ENCODE data around the gene HBEGF. TPM values are rescaled to one million over a fixed set of nuclear protein-coding genes. Genes with fewer than 3 reads are reported as not detected.

HBEGF gene
- total and polyA plus RNA-seq, 2 experiments from 2014 or later: 2.2 to 2.9 TPM

DNA sequence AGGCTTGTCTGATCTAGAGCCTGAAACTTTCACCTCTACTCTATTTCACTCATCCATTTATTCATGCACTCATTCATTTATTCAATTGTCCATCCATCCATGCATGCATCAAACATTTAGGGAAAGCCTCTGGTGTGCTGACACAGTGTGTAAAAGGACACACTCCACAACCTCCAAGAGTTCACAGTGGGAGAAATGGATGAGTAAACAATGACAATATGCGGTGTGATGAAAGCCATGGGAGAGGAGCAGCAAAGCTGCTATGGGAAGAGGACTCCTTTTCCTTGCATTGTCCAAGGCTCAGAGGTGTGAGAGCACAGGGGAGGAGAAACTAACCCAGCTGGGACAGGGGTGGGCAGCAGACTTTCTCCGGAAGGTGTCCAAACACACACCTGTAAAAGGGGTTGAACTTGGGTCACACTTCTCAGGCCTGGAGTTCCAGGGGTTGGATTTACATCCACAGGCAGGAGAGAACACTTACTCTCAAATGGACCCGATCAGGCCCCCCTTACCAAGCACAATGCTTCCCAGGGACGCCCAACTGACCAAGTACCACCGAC lies 22.3 kb downstream of the HBEGF start (continued):
- TF ChIP-seq, protein P1, sequence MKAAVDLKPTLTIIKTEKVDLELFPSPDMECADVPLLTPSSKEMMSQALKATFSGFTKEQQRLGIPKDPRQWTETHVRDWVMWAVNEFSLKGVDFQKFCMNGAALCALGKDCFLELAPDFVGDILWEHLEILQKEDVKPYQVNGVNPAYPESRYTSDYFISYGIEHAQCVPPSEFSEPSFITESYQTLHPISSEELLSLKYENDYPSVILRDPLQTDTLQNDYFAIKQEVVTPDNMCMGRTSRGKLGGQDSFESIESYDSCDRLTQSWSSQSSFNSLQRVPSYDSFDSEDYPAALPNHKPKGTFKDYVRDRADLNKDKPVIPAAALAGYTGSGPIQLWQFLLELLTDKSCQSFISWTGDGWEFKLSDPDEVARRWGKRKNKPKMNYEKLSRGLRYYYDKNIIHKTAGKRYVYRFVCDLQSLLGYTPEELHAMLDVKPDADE (IDR thresholded peaks at IDR 0.05): no peak
- TF ChIP-seq CREB1 (CRISPR knock-in tag; IDR thresholded peaks at IDR 0.05; ENCODE audit: low read depth): no peak
- TF ChIP-seq, protein P2, sequence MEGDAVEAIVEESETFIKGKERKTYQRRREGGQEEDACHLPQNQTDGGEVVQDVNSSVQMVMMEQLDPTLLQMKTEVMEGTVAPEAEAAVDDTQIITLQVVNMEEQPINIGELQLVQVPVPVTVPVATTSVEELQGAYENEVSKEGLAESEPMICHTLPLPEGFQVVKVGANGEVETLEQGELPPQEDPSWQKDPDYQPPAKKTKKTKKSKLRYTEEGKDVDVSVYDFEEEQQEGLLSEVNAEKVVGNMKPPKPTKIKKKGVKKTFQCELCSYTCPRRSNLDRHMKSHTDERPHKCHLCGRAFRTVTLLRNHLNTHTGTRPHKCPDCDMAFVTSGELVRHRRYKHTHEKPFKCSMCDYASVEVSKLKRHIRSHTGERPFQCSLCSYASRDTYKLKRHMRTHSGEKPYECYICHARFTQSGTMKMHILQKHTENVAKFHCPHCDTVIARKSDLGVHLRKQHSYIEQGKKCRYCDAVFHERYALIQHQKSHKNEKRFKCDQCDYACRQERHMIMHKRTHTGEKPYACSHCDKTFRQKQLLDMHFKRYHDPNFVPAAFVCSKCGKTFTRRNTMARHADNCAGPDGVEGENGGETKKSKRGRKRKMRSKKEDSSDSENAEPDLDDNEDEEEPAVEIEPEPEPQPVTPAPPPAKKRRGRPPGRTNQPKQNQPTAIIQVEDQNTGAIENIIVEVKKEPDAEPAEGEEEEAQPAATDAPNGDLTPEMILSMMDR (conservative IDR thresholded peaks at IDR 0.05; ENCODE audit: low read depth in 2 of 2): no peak

DNA sequence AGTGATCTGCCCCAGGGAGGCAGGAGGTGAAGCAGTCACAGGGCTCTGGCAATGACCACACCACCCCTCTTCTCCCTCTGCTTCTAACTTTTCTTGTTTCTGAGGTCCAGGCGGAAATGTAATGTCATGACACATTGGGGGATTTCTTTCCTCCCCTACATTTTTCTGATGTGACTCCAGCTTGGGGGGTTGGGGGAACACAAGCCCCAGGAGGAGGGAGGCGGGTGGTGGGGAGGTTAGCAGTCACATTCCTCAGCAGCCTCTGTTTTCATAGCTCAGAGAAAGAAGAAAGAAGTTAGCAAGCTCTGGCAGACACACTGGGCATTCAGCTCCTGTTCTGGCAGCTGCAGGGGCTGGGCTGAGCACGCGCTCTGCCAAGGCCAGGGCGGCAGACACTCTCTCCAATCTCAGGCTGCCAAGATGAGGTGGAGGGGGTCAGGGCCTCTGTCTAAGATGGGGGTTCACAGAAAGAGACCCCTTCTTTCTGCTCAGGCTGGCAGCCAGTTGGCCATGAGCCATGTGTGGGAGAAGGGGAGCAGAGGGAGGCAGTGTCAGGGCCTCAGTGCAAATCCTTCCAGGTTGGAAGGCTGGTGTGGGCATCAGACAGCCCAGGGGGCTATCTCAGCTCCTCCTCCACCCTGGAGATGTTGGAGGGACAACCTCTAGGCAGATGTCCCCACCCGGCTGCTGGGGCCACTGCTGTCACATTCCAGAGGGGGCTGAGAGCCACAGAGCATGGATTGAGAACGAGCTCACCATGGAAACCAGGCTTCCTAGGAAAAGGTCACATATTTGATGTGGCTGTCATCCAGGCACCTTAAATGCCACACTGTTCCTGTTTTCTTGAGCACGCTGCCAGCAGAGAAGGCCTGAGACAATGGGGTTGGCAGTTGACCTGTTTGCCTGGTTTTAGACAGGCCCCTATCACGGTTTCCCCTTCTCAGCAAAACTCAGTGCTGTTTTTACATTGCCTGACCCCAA lies 23.4 kb downstream of the HBEGF start:
- Histone ChIP-seq H4K20me1 (replicated peaks; ENCODE audit: insufficient read depth) (no peaks in the 10 kb centered on the region), H3K27me3 (ENCODE audit: insufficient read depth) (no peaks in the 10 kb centered on the region), H3K4me1 (ENCODE audit: insufficient read depth) (no peaks in the 10 kb centered on the region; the same call in 1 of the 2 replicates), H3K4me2 (no peak overlapping the region), H3K4me3 (no peak overlapping the region), H3F3A (replicated peaks; ENCODE audit: low read depth) (no peaks in the 10 kb centered on the region), H3K36me3 (ENCODE audit: insufficient read depth) (no peaks in the 10 kb centered on the region), H3K9me2 (ENCODE audit: insufficient read depth) (0 out of 2 replicates have a peak, but pooled peaks cover 5% of the 10 kb centered on the region), H2AFZ (no peak overlapping the region), H3K27ac (ENCODE audit: low read depth) (no peak overlapping the region), H3K79me2 (replicated peaks; ENCODE audit: insufficient read depth) (no peaks in the 10 kb centered on the region)
- H3K4me1 Mint-ChIP-seq: peaks cover 10% of the 10 kb centered on the region
- H3K4me3 Mint-ChIP-seq: no peak overlapping the region
- peaks cover 2% of the 10 kb centered on the region for H3K27me3 Mint-ChIP-seq (ENCODE audit: insufficient read depth, low read depth, poor library complexity)
- peak; percentile 9 for DNase-seq (ENCODE audit: low spot score)
- H3K9me3 Mint-ChIP-seq: no peaks in the 10 kb centered on the region
- no peak overlapping the region for H3K27ac Mint-ChIP-seq
- peak; percentile 25; the same call in 2 of the 3 replicates for ATAC-seq
- no peaks in the 10 kb centered on the region for H3K36me3 Mint-ChIP-seq (ENCODE audit: low read depth)
- TF ChIP-seq, protein P1 (IDR thresholded peaks at IDR 0.05): no peak
- no peak for TF ChIP-seq STAT1 (IDR thresholded peaks at IDR 0.05; ENCODE audit: unreplicated experiment)
- no peak for TF ChIP-seq ZNF114 (CRISPR knock-in tag; IDR thresholded peaks at IDR 0.05)
- TF ChIP-seq EZH2 (IDR thresholded peaks at IDR 0.05; ENCODE audit: low read depth, unreplicated experiment): no peak
- TF ChIP-seq CREB1 (CRISPR knock-in tag; IDR thresholded peaks at IDR 0.05; ENCODE audit: low read depth): no peak
- TF ChIP-seq NANOG (IDR thresholded peaks at IDR 0.05; ENCODE audit: borderline replicate concordance): no peak
- TF ChIP-seq, protein P3, sequence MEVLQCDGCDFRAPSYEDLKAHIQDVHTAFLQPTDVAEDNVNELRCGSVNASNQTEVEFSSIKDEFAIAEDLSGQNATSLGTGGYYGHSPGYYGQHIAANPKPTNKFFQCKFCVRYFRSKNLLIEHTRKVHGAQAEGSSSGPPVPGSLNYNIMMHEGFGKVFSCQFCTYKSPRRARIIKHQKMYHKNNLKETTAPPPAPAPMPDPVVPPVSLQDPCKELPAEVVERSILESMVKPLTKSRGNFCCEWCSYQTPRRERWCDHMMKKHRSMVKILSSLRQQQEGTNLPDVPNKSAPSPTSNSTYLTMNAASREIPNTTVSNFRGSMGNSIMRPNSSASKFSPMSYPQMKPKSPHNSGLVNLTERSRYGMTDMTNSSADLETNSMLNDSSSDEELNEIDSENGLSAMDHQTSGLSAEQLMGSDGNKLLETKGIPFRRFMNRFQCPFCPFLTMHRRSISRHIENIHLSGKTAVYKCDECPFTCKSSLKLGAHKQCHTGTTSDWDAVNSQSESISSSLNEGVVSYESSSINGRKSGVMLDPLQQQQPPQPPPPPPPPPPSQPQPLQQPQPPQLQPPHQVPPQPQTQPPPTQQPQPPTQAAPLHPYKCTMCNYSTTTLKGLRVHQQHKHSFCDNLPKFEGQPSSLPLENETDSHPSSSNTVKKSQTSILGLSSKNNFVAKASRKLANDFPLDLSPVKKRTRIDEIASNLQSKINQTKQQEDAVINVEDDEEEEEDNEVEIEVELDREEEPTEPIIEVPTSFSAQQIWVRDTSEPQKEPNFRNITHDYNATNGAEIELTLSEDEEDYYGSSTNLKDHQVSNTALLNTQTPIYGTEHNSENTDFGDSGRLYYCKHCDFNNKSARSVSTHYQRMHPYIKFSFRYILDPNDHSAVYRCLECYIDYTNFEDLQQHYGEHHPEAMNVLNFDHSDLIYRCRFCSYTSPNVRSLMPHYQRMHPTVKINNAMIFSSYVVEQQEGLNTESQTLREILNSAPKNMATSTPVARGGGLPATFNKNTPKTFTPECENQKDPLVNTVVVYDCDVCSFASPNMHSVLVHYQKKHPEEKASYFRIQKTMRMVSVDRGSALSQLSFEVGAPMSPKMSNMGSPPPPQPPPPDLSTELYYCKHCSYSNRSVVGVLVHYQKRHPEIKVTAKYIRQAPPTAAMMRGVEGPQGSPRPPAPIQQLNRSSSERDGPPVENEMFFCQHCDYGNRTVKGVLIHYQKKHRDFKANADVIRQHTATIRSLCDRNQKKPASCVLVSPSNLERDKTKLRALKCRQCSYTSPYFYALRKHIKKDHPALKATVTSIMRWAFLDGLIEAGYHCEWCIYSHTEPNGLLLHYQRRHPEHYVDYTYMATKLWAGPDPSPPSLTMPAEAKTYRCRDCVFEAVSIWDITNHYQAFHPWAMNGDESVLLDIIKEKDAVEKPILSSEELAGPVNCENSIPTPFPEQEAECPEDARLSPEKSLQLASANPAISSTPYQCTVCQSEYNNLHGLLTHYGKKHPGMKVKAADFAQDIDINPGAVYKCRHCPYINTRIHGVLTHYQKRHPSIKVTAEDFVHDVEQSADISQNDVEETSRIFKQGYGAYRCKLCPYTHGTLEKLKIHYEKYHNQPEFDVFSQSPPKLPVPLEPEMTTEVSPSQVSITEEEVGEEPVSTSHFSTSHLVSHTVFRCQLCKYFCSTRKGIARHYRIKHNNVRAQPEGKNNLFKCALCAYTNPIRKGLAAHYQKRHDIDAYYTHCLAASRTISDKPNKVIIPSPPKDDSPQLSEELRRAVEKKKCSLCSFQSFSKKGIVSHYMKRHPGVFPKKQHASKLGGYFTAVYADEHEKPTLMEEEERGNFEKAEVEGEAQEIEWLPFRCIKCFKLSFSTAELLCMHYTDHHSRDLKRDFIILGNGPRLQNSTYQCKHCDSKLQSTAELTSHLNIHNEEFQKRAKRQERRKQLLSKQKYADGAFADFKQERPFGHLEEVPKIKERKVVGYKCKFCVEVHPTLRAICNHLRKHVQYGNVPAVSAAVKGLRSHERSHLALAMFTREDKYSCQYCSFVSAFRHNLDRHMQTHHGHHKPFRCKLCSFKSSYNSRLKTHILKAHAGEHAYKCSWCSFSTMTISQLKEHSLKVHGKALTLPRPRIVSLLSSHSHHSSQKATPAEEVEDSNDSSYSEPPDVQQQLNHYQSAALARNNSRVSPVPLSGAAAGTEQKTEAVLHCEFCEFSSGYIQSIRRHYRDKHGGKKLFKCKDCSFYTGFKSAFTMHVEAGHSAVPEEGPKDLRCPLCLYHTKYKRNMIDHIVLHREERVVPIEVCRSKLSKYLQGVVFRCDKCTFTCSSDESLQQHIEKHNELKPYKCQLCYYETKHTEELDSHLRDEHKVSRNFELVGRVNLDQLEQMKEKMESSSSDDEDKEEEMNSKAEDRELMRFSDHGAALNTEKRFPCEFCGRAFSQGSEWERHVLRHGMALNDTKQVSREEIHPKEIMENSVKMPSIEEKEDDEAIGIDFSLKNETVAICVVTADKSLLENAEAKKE (CRISPR knock-in tag; IDR thresholded peaks at IDR 0.05): no peak
- no peak for TF ChIP-seq EZH2phosphoT487 (IDR thresholded peaks at IDR 0.05; ENCODE audit: unreplicated experiment)

All from GM23338 (cell line).